Fibroblast of villous mesenchyme (primary cell): ENCODE measurements around the gene S100A10. TPM values are rescaled to one million over a fixed set of nuclear protein-coding genes. Genes with fewer than 3 reads are reported as not detected.

Source experiments
- DNase-seq: peaks from one replicate; pipeline ENCODE4 v3.0.0-alpha.2; 2010; ENCODE audit warnings: low read depth
- H3K4me3 ChIP-seq: 2 replicates; pipeline ENCODE4 v1.5.1; 2011; ENCODE audit warnings: low read depth, mild to moderate bottlenecking, low read length
- CTCF ChIP-seq: IDR thresholded peaks from 2 replicates; pipeline ENCODE4 v1.5.1; 2012; ENCODE audit warnings: low read depth, mild to moderate bottlenecking, low read length; ENCODE audit not compliant: insufficient read depth
- total RNA-seq: library from RNA; depleted of rRNA; stranded (reverse); fragments of >200 nt; gene quantifications from 2 replicates; pipeline ENCODE4 v1.2.3, GENCODE V29; 2012

S100A10 gene
- total RNA-seq, 1 donor = 70.0 TPM

- no peak for DNase-seq
- TF ChIP-seq CTCF = no peak
- H3K4me3 ChIP-seq = no peak overlapping the region
Observed at GRCh38 chr1:152024223-152024622, 30.6 kb upstream of the S100A10 start.

- DNase-seq = no peak
- H3K4me3 ChIP-seq = no peak overlapping the region
- TF ChIP-seq CTCF = no peak
Observed at GRCh38 chr1:152023221-152023620, 29.6 kb upstream of the S100A10 start.

- no peak overlapping the region for H3K4me3 ChIP-seq
- TF ChIP-seq CTCF = no peak
- DNase-seq = no peak
Observed at GRCh38 chr1:152022474-152022873, 28.8 kb upstream of the S100A10 start.

- TF ChIP-seq CTCF = no peak
Observed at GRCh38 chr1:152021569-152021968, 27.9 kb upstream of the S100A10 start.

GRCh38 chr1:152020849-152021248, 27.2 kb upstream of the S100A10 start:
- no peak for DNase-seq
- TF ChIP-seq CTCF = no peak
- no peak overlapping the region for H3K4me3 ChIP-seq

More at GRCh38 chr1:152021569-152021968, 27.9 kb upstream of the S100A10 start:
- H3K4me3 ChIP-seq = no peak overlapping the region
- no peak for DNase-seq

- peak; percentile 23 for DNase-seq
- no peak overlapping the region for H3K4me3 ChIP-seq
- TF ChIP-seq CTCF = peak; percentile 54
Observed at GRCh38 chr1:152018537-152018936, 24.9 kb upstream of the S100A10 start.

- no peak for DNase-seq
- TF ChIP-seq CTCF = no peak
- H3K4me3 ChIP-seq = no peak overlapping the region
Observed at GRCh38 chr1:152015766-152016165, 22.1 kb upstream of the S100A10 start.
